Activated B cell treated with CpG ODN at 0.5 μM for 24 hours (primary cell): ENCODE data around the gene MGRN1. TPM values are rescaled to one million over a fixed set of nuclear protein-coding genes. Genes with fewer than 3 reads are reported as not detected.
A peak's percentile ranks its signal among the peaks of the same experiment; 100 is the strongest.

Source experiments
- ATAC-seq: fragments of 200-7000 bp; cut with Tn5 transposase; one replicate; pipeline ENCODE4 v1.10.0; 2021; ENCODE audit warnings: low read depth, mild to moderate bottlenecking, moderate library complexity
- CTCF ChIA-PET: fragments of 350-600 bp; sonication (Branson Sonifier 250); formaldehyde crosslinking; loops from one replicate; lab custom pipeline; 2021; ENCODE audit warnings: antibody characterized with exemption; lab: Charles Lee
- POLR2A ChIA-PET: fragments of 350-600 bp; sonication (Branson Sonifier 250); formaldehyde crosslinking; loops from one replicate; lab custom pipeline; 2021; ENCODE audit warnings: antibody characterized with exemption; lab: Charles Lee
- DNase-seq: peaks from one replicate; pipeline ENCODE4 v3.0.0; 2022
- H3K27ac Mint-ChIP-seq: one replicate; pipeline ENCODE4 v1.8.0; 2020; ENCODE audit warnings: mixed read lengths
- H3K27me3 Mint-ChIP-seq: one replicate; pipeline ENCODE4 v1.8.0; 2021; ENCODE audit warnings: mixed read lengths
- H3K36me3 Mint-ChIP-seq: one replicate; pipeline ENCODE4 v1.8.0; 2021; ENCODE audit warnings: low read depth, mixed read lengths
- H3K4me1 Mint-ChIP-seq: one replicate; pipeline ENCODE4 v1.8.0; 2021; ENCODE audit warnings: mixed read lengths
- H3K4me3 Mint-ChIP-seq: one replicate; pipeline ENCODE4 v1.8.0; 2020; ENCODE audit warnings: mild to moderate bottlenecking, mixed read lengths
- H3K9me3 Mint-ChIP-seq: one replicate; pipeline ENCODE4 v1.8.0; 2020; ENCODE audit warnings: mixed read lengths
- intact Hi-C: fragments of 100-400 bp; cut with micrococcal nuclease; formaldehyde crosslinking; loops from one replicate; pipeline ENCODE4 v1.15.1; 2024
- total RNA-seq: library from RNA; stranded (reverse); gene quantifications from 2 replicates; pipeline ENCODE4 v1.2.3, GENCODE V29; 2022
- TF ChIP-seq, protein P1 (sequence below): fragments of 200-600 bp; IDR thresholded peaks from one replicate; pipeline ENCODE4 v1.8.0; 2022; ENCODE audit warnings: antibody characterized with exemption, mild to moderate bottlenecking

MGRN1 gene
- total RNA-seq: 69.6 and 88.6 TPM in 2 replicates

GRCh38 chr16:4624015-4624826 is at the start of gene MGRN1:
TSS of gene MGRN1 (plus strand) at chr16:4624826. CDS start at chr16:4624961, 135 bp downstream.
- ATAC-seq: peak; percentile 90
- peak; percentile 86 for DNase-seq
- ChIA-PET POLR2A (interaction anchor here (0.5 to 2.9 kb wide), 10 partner anchors 9 to 474 kb away, joined by 3 to 51 read pairs (median 6); partner anchors contain the start of genes CDIP1, NUDT16L1 and UBALD1), CTCF (interaction anchor here (0.7 to 3.3 kb wide), 9 partner anchors 8 to 208 kb away, joined by 3 to 26 read pairs (median 4); partner anchors contain the start of genes CORO7, DNAAF8, ROGDI and UBALD1)
- TF ChIP-seq, protein P1, sequence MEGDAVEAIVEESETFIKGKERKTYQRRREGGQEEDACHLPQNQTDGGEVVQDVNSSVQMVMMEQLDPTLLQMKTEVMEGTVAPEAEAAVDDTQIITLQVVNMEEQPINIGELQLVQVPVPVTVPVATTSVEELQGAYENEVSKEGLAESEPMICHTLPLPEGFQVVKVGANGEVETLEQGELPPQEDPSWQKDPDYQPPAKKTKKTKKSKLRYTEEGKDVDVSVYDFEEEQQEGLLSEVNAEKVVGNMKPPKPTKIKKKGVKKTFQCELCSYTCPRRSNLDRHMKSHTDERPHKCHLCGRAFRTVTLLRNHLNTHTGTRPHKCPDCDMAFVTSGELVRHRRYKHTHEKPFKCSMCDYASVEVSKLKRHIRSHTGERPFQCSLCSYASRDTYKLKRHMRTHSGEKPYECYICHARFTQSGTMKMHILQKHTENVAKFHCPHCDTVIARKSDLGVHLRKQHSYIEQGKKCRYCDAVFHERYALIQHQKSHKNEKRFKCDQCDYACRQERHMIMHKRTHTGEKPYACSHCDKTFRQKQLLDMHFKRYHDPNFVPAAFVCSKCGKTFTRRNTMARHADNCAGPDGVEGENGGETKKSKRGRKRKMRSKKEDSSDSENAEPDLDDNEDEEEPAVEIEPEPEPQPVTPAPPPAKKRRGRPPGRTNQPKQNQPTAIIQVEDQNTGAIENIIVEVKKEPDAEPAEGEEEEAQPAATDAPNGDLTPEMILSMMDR: peak; percentile 91
- Mint-ChIP-seq H3K4me1 (peaks cover 31% of the 10 kb centered on the region), H3K4me3 (peak within 1 kb of the TSS; percentile 99), H3K27me3 (no peaks in the 10 kb centered on the region), H3K36me3 (peaks cover 8% of the 10 kb centered on the region), H3K9me3 (no peaks in the 10 kb centered on the region), H3K27ac (peak within 1 kb of the TSS; percentile 100)
- intact Hi-C loops: loop anchor here (1.0 to 5.0 kb wide), 9 partner anchors 8 to 333 kb away; partner anchors contain the start of genes ANKS3, DNAAF8, DNAJA3 and GLYR1

DNA sequence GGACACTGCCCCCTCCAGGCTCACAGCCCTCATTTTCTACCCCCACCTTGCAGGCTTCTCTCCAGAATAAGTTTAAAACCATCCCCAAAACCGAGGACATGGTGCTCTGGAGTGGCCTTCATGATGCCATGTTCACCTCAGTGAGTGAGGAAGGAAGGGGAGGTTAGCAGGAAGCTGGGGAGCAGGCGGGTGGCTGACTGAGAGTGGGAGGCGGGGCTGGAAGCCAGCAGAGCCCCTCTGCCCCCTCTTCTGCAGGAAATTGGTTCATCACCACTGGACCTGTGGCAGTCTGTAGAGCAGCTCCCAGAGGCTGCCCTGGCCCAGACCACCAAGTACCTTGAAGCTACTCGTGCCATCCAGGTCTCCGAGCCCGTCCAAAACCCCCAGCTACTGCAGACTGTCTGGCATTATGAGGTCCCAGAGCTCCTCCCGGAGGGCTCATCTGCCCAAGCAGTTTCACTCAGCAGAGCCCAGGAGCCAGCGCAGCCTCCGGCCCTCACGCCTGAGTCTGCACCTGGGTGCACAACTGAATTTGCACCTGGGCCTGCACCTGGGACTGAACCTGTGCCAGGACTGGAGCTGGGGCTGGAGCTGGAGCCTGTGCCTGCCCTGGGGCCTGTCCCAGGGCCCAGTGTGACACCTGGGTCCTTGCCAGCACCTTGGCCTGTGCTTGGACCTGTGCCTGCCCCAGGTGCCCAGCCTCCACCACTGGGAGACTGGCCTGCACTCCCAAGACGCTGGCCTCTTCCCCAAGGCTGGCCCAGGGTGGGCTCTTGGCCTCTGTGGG is 49.5 kb upstream of the MGRN1 start:
- no peaks in the 10 kb centered on the region for H3K9me3 Mint-ChIP-seq
- ChIA-PET POLR2A (no interaction called here), CTCF (no interaction called here)
- peaks cover 3% of the 10 kb centered on the region for H3K27me3 Mint-ChIP-seq
- ATAC-seq: no peak
- H3K4me1 Mint-ChIP-seq: no peaks in the 10 kb centered on the region
- DNase-seq: no peak
- intact Hi-C loops: no loop called here
- H3K4me3 Mint-ChIP-seq: no peak overlapping the region
- H3K36me3 Mint-ChIP-seq: no peaks in the 10 kb centered on the region
- no peak overlapping the region for H3K27ac Mint-ChIP-seq
- TF ChIP-seq, protein P1: no peak

- H3K27ac Mint-ChIP-seq: no peak overlapping the region
- DNase-seq: no peak
- no peaks in the 10 kb centered on the region for H3K9me3 Mint-ChIP-seq
- intact Hi-C loops: no loop called here
- TF ChIP-seq, protein P1: no peak
- ChIA-PET CTCF (no interaction called here), POLR2A (no interaction called here)
- no peaks in the 10 kb centered on the region for H3K4me1 Mint-ChIP-seq
- no peak overlapping the region for H3K4me3 Mint-ChIP-seq
- ATAC-seq: no peak
- H3K27me3 Mint-ChIP-seq: peaks cover 3% of the 10 kb centered on the region
- no peaks in the 10 kb centered on the region for H3K36me3 Mint-ChIP-seq
Measured at GRCh38 chr16:4576008-4576407, 48.6 kb upstream of the MGRN1 start.

- intact Hi-C loops: no loop called here
- ChIA-PET CTCF (no interaction called here), POLR2A (no interaction called here)
- Mint-ChIP-seq H3K4me1 (no peaks in the 10 kb centered on the region), H3K36me3 (no peaks in the 10 kb centered on the region), H3K4me3 (no peak overlapping the region), H3K27ac (no peak overlapping the region), H3K9me3 (no peaks in the 10 kb centered on the region), H3K27me3 (peaks cover 3% of the 10 kb centered on the region)
- ATAC-seq (no peak), DNase-seq (no peak)
- TF ChIP-seq, protein P1: no peak
Measured at GRCh38 chr16:4578961-4579530, 45.6 kb upstream of the MGRN1 start.
